SK-N-SH (cell line): ENCODE data around the gene PTPRA. TPM values are rescaled to one million over a fixed set of nuclear protein-coding genes. Genes with fewer than 3 reads are reported as not detected.

ENCODE experiments used
- CTCF ChIA-PET: fragments of 300-600, 350-600 bp; formaldehyde crosslinking; extraction: SDS; loops from one replicate; lab custom pipeline; 2021; lab: Yijun Ruan, JAX
- POLR2A ChIA-PET: fragments of 350-600 bp; sonication (Branson Sonifier 250); formaldehyde crosslinking; extraction: SDS; loops from one replicate; lab custom pipeline; 2020; ENCODE audit warnings: antibody characterized with exemption, inconsistent platforms; lab: Yijun Ruan, JAX
- DNase-seq: peaks from one replicate; pipeline ENCODE4 v3.0.0; 2012
- H2AFZ ChIP-seq: fragments of 200-600 bp; sonication (generic); 2 replicates; pipeline ENCODE4 v1.8.1; 2016; ENCODE audit warnings: antibody characterized with exemption, mild to moderate bottlenecking, low read depth
- H3F3A ChIP-seq: fragments of 200-600 bp; sonication (generic); replicated peaks from 2 replicates; pipeline ENCODE3; 2016; ENCODE audit warnings: antibody characterized with exemption, mild to moderate bottlenecking; ENCODE audit not compliant: insufficient read depth
- H3K27ac ChIP-seq, 2 experiments: fragments of 200-500 bp in 1 of 2; fragments of 200-600 bp in 1 of 2; sonication (Bioruptor generic) in 1 of 2; sonication (generic), shearing (Covaris generic) in 1 of 2; 2 replicates each; pipeline versions ENCODE4 v1.5.1 to v1.6.1; 2014 to 2016; ENCODE audit warnings: low read depth in 2 of 2, inconsistent platforms in 1 of 2, low read length in 1 of 2, mild to moderate bottlenecking in 1 of 2, mixed read lengths in 1 of 2
- H3K27me3 ChIP-seq: fragments of 200-600 bp; sonication (generic), shearing (Covaris generic); 2 replicates; pipeline ENCODE4 v1.6.1; 2016; ENCODE audit warnings: mixed run types; ENCODE audit not compliant: insufficient read depth
- H3K36me3 ChIP-seq, 2 experiments: fragments of 200-500 bp in 1 of 2; fragments of 200-600 bp in 1 of 2; sonication (Bioruptor generic) in 1 of 2; sonication (generic) in 1 of 2; replicated peaks in 1 of 2; 2 replicates each; pipeline versions ENCODE3 to v1.5.1; 2014 to 2016; ENCODE audit warnings: low read length in 1 of 2, mild to moderate bottlenecking in 1 of 2; ENCODE audit not compliant: insufficient read depth in 2 of 2, control insufficient read depth in 1 of 2
- H3K4me1 ChIP-seq, 2 experiments: fragments of 200-500 bp in 1 of 2; fragments of 200-600 bp in 1 of 2; sonication (Bioruptor generic) in 1 of 2; sonication (generic), shearing (Covaris generic) in 1 of 2; 2 replicates each; pipeline versions ENCODE4 v1.5.1 to v1.6.1; 2014 to 2016; ENCODE audit warnings: low read depth in 1 of 2, low read length in 1 of 2, mixed run types in 1 of 2; ENCODE audit not compliant: insufficient read depth in 2 of 2, control insufficient read depth in 1 of 2
- H3K4me2 ChIP-seq: fragments of 200-600 bp; sonication (generic), shearing (Covaris generic); 2 replicates; pipeline ENCODE4 v1.6.1; 2017; ENCODE audit warnings: mixed run types
- H3K4me3 ChIP-seq, 2 experiments: fragments of 200-500 bp in 1 of 2; fragments of 200-600 bp in 1 of 2; sonication (Bioruptor generic) in 1 of 2; sonication (generic), shearing (Covaris generic) in 1 of 2; 2 replicates each; pipeline versions ENCODE4 v1.5.1 to v1.8.1; 2014 to 2016; ENCODE audit warnings: low read depth in 2 of 2, inconsistent platforms in 1 of 2, low read length in 1 of 2, mild to moderate bottlenecking in 1 of 2, mixed read lengths in 1 of 2, moderate library complexity in 1 of 2
- H3K79me2 ChIP-seq: fragments of 200-600 bp; sonication (generic); 2 replicates; pipeline ENCODE4 v1.8.1; 2017; ENCODE audit warnings: mild to moderate bottlenecking; ENCODE audit not compliant: insufficient read depth
- H3K9ac ChIP-seq: fragments of 200-600 bp; sonication (generic); 2 replicates; pipeline ENCODE4 v1.6.1; 2017; ENCODE audit warnings: mixed run types
- H3K9me2 ChIP-seq: fragments of 200-600 bp; sonication (generic); 2 replicates; pipeline ENCODE4 v1.6.1; 2017; ENCODE audit warnings: mixed run types
- H3K9me3 ChIP-seq: fragments of 200-600 bp; sonication (generic); 2 replicates; pipeline ENCODE4 v1.6.1; 2017; ENCODE audit warnings: mixed run types, mild to moderate bottlenecking, moderate library complexity
- H4K20me1 ChIP-seq: fragments of 200-600 bp; sonication (generic); 2 replicates; pipeline ENCODE4 v1.6.1; 2017; ENCODE audit warnings: mild to moderate bottlenecking, mixed run types; ENCODE audit not compliant: insufficient read depth
- CHD2 ChIP-seq: fragments of 150-350 bp; IDR thresholded peaks from 2 replicates; pipeline ENCODE4 v1.6.1; 2018; ENCODE audit warnings: low read length; ENCODE audit not compliant: partially characterized antibody
- EP300 ChIP-seq, 2 experiments: IDR thresholded peaks; 2 replicates each; pipeline versions ENCODE4 v1.4.0 to v1.6.1; 2012; ENCODE audit warnings: borderline replicate concordance in 1 of 2, low read depth in 1 of 2, low read length in 1 of 2
- EZH2phosphoT487 ChIP-seq: fragments of 200-600 bp; sonication (generic); IDR thresholded peaks from 2 replicates; pipeline ENCODE4 v1.6.1; 2017; ENCODE audit warnings: low read depth, mixed run types, mild to moderate bottlenecking, antibody characterized with exemption, moderate library complexity, borderline replicate concordance
- FOSL2 ChIP-seq: IDR thresholded peaks from 2 replicates; pipeline ENCODE4 v1.4.0; 2012; ENCODE audit warnings: low read depth, mild to moderate bottlenecking, moderate library complexity, borderline replicate concordance
- FOXJ3 ChIP-seq: sonication (generic); formaldehyde crosslinking; IDR thresholded peaks from 2 replicates; pipeline ENCODE4 v1.5.1; 2020; ENCODE audit warnings: mild to moderate bottlenecking, missing genetic modification reagents
- FOXM1 ChIP-seq: IDR thresholded peaks from 2 replicates; pipeline ENCODE4 v1.4.0; 2012; ENCODE audit warnings: low read depth, mild to moderate bottlenecking
- GABPA ChIP-seq: IDR thresholded peaks from 2 replicates; pipeline ENCODE4 v1.4.0; 2012; ENCODE audit warnings: low read depth, mild to moderate bottlenecking
- JUND ChIP-seq: IDR thresholded peaks from 2 replicates; pipeline ENCODE4 v1.4.0; 2012
- MXI1 ChIP-seq: IDR thresholded peaks from 2 replicates; pipeline ENCODE4 v1.6.1; 2012; ENCODE audit warnings: mild to moderate bottlenecking, low read depth, low read length, improper control_type of control experiment
- NFIC ChIP-seq: IDR thresholded peaks from 2 replicates; pipeline ENCODE4 v1.4.0; 2012; ENCODE audit warnings: borderline replicate concordance
- PBX3 ChIP-seq: IDR thresholded peaks from 2 replicates; pipeline ENCODE4; 2012
- POLR2AphosphoS5 ChIP-seq: IDR thresholded peaks from 2 replicates; pipeline ENCODE4 v1.6.1; 2012; ENCODE audit warnings: low read depth, low read length
- RXRA ChIP-seq: IDR thresholded peaks from 2 replicates; pipeline ENCODE4 v1.4.0; 2012; ENCODE audit warnings: low read depth, mild to moderate bottlenecking, borderline replicate concordance
- SIN3A ChIP-seq: IDR thresholded peaks from 2 replicates; pipeline ENCODE4 v1.6.1; 2012; ENCODE audit warnings: low read depth, mild to moderate bottlenecking, low read length, moderate library complexity, borderline replicate concordance
- SMC3 ChIP-seq: IDR thresholded peaks from 2 replicates; pipeline ENCODE4 v1.6.1; 2012; ENCODE audit warnings: low read depth, low read length, improper control_type of control experiment
- TAF1 ChIP-seq: IDR thresholded peaks from 2 replicates; pipeline ENCODE4 v1.6.1; 2012; ENCODE audit warnings: low read depth, mild to moderate bottlenecking, low read length, moderate library complexity, borderline replicate concordance
- TCF12 ChIP-seq: IDR thresholded peaks from 2 replicates; pipeline ENCODE4 v1.4.0; 2012
- YY1 ChIP-seq: IDR thresholded peaks from 2 replicates; pipeline ENCODE4 v1.4.0; 2012; ENCODE audit warnings: low read depth, mild to moderate bottlenecking
- WGBS: methylation state at CpG from one replicate; pipeline ENCODE4 v1.1.6; 2017; ENCODE audit warnings: low lambda C conversion rate; 5-methylcytosine and 5-hydroxymethylcytosine counted together
- polyA plus RNA-seq, 3 experiments: library from polyadenylated mRNA; depleted of rRNA; stranded (reverse); fragments of >200 nt; gene quantifications; 2 replicates each; pipeline ENCODE4 v1.2.3, GENCODE V29; 2012
- TF ChIP-seq, protein P1 (sequence below): IDR thresholded peaks from 2 replicates; pipeline ENCODE4 v1.6.1; 2012; ENCODE audit warnings: mild to moderate bottlenecking, low read depth, low read length, moderate library complexity

The PTPRA gene
- polyA plus RNA-seq, 1 of the 3 experiments (the other 2 are of a cell fraction), result 47.6 TPM

DNA sequence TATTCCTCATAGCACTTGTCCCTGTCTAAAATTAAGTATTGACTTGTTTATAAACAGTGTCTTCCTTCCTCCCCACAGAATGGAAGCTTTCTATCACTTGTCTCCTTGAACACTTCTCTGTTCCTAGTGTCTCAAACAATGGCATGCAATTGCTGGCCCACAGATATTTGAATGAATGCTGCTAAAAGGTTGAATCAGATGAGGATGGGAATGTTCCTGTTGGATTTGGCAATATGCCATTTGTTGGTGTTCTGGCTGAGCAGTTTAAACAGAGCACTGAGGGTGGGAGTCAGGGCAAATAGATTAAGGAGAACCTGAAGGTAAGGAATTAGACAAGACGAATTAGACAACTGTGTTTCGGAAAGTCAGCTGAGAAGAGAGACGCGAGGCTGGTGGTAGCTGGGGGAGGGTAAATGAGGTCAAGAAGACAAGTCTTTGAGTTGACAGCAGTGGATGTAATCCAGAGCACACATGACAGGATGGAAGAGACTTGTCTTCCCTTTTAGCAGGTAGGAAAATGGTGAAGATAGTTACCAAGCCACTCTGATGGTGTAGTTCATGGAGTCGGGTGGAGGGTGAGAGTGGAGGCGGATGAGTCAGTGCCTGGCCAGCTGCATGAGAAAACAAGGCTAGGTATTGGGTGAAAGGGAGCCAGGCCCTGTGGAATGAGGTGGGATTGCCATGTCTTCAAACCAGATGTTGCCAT, 111.8 kb downstream of the PTPRA start:
- POLR2A ChIA-PET, result no interaction called here

GRCh38 chr20:2986466-2986865, 113.2 kb downstream of the PTPRA start:
- H3K9ac ChIP-seq, result no peak overlapping the region
- WGBS, result 98% methylated on average over 2 of the region's 2 CpGs
- no peaks in the 10 kb centered on the region for H4K20me1 ChIP-seq
- no peak overlapping the region for H3K4me2 ChIP-seq
- ChIA-PET POLR2A (no interaction called here), CTCF (interaction anchor here (1.0 to 1.9 kb wide), 2 partner anchors 14 to 73 kb away, joined by 3 to 9 read pairs; no protein-coding TSS in a partner anchor)
- no peaks in the 10 kb centered on the region for H3K27me3 ChIP-seq
- no peak overlapping the region for H2AFZ ChIP-seq
- peaks cover 13 to 29% of the 10 kb centered on the region in 2 experiments for H3K36me3 ChIP-seq
- peaks cover 10 to 21% of the 10 kb centered on the region in 2 experiments; a peak in 3 of 4 replicates for H3K4me1 ChIP-seq
- DNase-seq, result no peak
- H3K79me2 ChIP-seq, result peaks cover 4% of the 10 kb centered on the region; the same call in 1 of the 2 replicates
- H3K9me3 ChIP-seq, result no peaks in the 10 kb centered on the region
- H3K27ac ChIP-seq, result no peak overlapping the region
- H3K9me2 ChIP-seq, result no peaks in the 10 kb centered on the region
- no peaks in the 10 kb centered on the region for H3F3A ChIP-seq
- no peak overlapping the region for H3K4me3 ChIP-seq
- TF ChIP-seq SMC3, result no peak
- TF ChIP-seq RXRA, result no peak
- no peak for TF ChIP-seq MXI1
- TF ChIP-seq POLR2AphosphoS5, result no peak
- no peak for TF ChIP-seq EZH2phosphoT487
- no peak for TF ChIP-seq PBX3
- TF ChIP-seq NFIC, result no peak
- TF ChIP-seq TAF1, result no peak
- TF ChIP-seq EP300 (IDR thresholded peaks at IDR 0.05; ENCODE audit: borderline replicate concordance in 1 of 2, low read depth in 1 of 2, low read length in 1 of 2), result no peak
- no peak for TF ChIP-seq SIN3A
- no peak for TF ChIP-seq YY1
- TF ChIP-seq, protein P1, sequence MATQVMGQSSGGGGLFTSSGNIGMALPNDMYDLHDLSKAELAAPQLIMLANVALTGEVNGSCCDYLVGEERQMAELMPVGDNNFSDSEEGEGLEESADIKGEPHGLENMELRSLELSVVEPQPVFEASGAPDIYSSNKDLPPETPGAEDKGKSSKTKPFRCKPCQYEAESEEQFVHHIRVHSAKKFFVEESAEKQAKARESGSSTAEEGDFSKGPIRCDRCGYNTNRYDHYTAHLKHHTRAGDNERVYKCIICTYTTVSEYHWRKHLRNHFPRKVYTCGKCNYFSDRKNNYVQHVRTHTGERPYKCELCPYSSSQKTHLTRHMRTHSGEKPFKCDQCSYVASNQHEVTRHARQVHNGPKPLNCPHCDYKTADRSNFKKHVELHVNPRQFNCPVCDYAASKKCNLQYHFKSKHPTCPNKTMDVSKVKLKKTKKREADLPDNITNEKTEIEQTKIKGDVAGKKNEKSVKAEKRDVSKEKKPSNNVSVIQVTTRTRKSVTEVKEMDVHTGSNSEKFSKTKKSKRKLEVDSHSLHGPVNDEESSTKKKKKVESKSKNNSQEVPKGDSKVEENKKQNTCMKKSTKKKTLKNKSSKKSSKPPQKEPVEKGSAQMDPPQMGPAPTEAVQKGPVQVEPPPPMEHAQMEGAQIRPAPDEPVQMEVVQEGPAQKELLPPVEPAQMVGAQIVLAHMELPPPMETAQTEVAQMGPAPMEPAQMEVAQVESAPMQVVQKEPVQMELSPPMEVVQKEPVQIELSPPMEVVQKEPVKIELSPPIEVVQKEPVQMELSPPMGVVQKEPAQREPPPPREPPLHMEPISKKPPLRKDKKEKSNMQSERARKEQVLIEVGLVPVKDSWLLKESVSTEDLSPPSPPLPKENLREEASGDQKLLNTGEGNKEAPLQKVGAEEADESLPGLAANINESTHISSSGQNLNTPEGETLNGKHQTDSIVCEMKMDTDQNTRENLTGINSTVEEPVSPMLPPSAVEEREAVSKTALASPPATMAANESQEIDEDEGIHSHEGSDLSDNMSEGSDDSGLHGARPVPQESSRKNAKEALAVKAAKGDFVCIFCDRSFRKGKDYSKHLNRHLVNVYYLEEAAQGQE, result no peak
- TF ChIP-seq GABPA, result no peak

More for the DNA sequence above, 111.8 kb downstream of the PTPRA start:
- Histone ChIP-seq H3K9me3 (no peaks in the 10 kb centered on the region), H3K9ac (no peak overlapping the region), H2AFZ (no peak overlapping the region), H3K27ac (peak overlapping the region; percentile 8 to 26; a peak in 3 of 4 replicates), H3K9me2 (no peaks in the 10 kb centered on the region), H3K4me3 (no peak overlapping the region), H3K4me1 (peaks cover 10 to 21% of the 10 kb centered on the region in 2 experiments; a peak in 3 of 4 replicates), H3F3A (no peaks in the 10 kb centered on the region), H3K4me2 (peak overlapping the region; percentile 40; the same call in 1 of the 2 replicates), H3K79me2 (peaks cover 4% of the 10 kb centered on the region; the same call in 1 of the 2 replicates), H3K27me3 (no peaks in the 10 kb centered on the region), H3K36me3 (peaks cover 13 to 28% of the 10 kb centered on the region in 2 experiments), H4K20me1 (no peaks in the 10 kb centered on the region)
- no peak for DNase-seq
- TF ChIP-seq PBX3, result 0 out of 2 replicates have a peak, but pooled peaks have one; percentile 11
- peak; percentile 25; the same call in 1 of the 2 replicates for TF ChIP-seq FOSL2
- peak; percentile 43; the same call in 1 of the 2 replicates for TF ChIP-seq TCF12
- no peak for TF ChIP-seq EP300 (IDR thresholded peaks at IDR 0.05; ENCODE audit: borderline replicate concordance in 1 of 2, low read depth in 1 of 2, low read length in 1 of 2)
- TF ChIP-seq NFIC, result 0 out of 2 replicates have a peak, but pooled peaks have one; percentile 16
- peak; percentile 30; the same call in 1 of the 2 replicates for TF ChIP-seq JUND
- TF ChIP-seq FOXM1, result no peak
- TF ChIP-seq FOXJ3 (CRISPR knock-in tag), result no peak
- TF ChIP-seq CHD2, result no peak
- CTCF ChIA-PET, result interaction anchor here (1.3 to 1.9 kb wide), 2 partner anchors 10 to 16 kb away, joined by 4 to 9 read pairs; no protein-coding TSS in a partner anchor
- 89% methylated on average over 6 of the region's 6 CpGs for WGBS
